Activated T-cell treated with anti-CD3 and anti-CD28 coated beads for 48 hours (primary cell): ENCODE results near the gene TUBB.
A peak's percentile ranks its signal among the peaks of the same experiment; 100 is the strongest.

Experiments used
- DNase-seq: peaks from one replicate; pipeline ENCODE4 v3.0.0-alpha.2; 2020; ENCODE audit warnings: low read depth

Gene TUBB

DNA sequence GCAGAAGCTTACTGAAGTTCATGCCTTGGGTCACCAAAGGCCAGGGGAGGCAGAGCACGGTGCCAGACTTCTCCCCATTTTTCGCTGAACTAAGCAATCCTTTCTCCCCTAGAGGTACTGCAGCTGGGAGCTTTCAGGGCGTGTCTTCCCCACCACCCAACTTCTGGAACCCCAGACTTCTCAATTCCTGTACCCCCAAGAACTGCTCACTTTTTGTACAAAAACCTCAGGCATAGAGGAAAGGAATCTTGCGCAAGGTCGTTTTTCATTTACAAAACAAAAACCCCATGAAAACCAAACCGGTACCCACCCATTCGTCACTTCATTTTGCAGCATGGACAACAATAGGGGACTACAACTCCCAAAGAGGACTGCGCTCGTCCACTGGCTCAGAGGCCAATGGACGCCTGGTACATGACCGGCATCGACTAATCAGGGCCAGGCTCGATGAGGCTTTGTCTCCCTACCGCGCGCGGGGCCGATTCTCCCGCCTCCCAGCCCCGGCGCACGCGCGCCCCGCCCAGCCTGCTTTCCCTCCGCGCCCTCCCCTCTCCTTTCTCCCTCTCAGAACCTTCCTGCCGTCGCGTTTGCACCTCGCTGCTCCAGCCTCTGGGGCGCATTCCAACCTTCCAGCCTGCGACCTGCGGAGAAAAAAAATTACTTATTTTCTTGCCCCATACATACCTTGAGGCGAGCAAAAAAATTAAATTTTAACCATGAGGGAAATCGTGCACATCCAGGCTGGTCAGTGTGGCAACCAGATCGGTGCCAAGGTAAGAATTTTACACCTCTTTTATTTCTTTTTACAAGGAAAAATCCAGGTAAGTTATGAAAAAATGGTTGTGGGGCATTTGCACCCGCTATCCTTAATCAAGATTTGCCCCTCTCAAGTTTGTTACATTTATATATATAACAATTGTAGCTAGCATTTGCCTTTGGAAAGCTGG, at the start of gene TUBB:
Gene TUBB (plus strand): TSS at position 562 of the 947 bp plus-strand sequence. CDS start 155 bp downstream, at position 717.
- DNase-seq = peak; percentile 95

GRCh38 chr6:30670760-30671527, 49.2 kb upstream of the TUBB start:
- no peak for DNase-seq

DNA sequence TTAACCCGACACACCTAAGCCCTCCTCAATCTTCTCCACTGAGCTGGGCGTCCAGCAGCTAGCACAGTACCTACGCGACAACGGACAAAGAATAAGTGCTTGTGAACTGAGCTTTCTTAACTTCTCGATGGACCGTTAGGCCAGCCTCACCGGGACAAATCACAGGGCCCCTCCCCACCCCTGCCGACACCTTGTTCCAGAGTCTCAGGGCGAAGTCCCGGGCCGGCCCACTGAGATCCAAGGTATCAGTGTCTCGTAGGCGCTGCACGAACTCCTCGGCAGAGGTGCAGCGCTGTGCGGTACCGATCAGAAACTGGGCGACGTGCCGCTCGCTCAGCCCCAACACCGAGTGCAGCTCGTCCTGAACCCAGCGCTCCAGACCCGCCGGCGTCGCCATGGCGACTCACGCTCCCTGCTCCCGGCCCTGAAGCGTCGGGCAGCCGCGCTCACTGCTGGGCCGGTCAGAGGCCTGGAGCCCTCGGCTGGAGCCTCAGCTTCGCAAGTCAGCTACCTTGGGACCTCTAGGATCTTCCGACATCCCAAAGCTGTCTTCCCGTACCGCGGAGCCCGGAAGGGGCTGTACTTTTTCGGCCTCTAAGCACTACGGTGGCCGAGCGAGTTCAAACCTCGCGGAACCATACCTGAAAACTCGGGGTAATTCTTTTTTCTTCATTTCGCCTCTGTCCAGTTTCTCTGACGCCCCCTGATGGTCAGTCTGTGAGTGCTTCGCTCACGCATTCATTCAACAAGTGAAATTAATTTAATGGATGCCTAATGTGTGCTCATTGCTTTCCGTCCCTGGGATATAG, 47.5 kb upstream of the TUBB start, which contains the start of gene DHX16:
Gene DHX16 (minus strand): TSS at position 562 of the 809 bp plus-strand sequence. CDS start 165 bp downstream, at position 397.
- DNase-seq = peak; percentile 84

- no peak for DNase-seq
These were observed 43.4 kb upstream of the TUBB start for GRCh38 chr6:30676660-30677285.

DNA sequence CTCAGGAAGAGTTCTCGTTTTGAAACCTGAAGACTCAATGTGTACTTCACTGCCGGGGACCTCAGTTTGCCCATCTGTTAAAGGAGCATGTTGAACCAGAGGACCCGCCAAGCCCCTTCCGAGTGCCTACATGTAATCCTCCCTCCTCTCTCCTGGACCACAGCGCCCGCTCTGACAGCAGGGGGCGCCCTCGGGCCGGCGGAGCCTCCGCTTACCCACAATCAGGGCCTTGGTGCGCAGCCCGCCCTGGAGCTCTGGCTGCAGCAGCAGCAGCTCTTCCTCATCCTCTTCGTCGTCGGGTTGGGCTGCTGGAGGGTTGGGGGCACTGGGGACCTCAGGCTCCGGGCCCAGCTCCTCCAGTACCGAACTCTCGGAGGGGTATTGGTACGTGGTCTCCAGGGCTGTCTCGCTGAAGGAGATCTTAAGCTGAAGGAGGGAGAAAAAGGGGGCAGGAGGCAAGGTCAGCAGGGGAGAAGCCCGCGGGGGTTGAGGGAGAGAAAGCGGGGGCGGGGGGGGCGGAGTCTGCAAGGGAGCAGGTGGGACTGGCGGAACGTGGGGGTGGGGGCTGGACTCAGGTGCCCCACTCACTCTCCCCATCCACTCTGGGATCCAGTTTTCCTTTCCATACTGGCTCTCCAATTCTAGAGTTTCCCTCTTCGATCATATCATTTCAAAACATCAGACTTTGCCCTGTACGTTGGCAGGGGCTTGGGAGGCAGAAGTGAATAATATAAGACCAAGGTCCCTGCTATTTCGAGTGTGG, 41.0 kb upstream of the TUBB start:
- DNase-seq = peak; percentile 90

DNA sequence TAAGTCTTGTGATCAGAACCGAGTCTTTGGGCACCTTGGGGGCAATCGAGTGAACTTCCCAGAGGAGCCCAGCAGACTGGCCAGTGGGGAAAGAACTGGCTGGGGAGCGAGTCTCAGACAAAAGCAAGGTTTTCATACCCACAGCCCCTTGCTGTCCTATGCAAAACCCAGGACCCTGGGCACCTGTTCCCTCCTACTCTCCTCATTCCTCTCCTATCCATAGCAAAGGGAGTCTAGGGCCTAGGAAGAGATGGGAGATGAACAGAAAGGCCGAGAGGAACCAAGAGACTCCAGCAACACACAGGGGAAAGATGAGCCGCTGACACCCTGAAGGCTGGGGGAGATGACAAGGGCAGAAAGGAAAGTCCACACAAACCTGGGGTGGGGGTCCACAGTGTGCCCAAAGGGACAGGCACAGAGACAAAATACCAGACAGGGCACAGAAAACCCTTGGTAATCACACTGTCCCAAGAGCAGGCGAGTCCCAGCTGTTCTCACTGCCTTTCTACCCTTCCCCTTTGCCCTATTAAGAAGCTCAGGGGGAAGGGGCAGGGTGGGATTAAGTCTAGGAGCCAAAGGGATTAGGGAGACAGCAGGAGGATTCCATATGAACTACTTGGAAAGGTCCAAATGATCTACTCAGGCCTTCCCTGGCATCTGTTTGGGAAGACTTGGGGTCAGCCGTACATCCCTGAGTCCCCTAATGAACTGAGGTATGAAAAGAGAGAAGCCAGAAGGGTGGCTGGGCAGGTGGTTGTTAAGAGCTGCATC, 40.2 kb upstream of the TUBB start:
- no peak for DNase-seq

DNA sequence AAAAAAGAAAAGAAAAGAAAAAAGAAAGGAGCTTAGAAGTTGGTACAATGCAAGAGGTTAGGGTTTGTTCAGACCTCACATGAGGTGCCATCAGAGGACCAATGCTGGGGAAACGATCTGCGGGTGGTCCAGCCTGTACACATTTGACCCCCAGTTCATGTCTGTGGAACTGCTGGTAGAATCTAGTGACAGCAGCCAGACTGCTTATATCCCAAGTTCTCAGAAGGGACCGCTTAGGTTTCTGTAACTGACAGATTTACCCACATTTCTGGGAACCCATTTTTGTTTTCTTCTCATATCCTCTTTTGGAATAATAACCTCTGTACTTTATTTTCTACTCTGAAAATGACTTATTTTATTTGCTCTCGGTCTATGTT, 38.4 kb upstream of the TUBB start:
- no peak for DNase-seq

DNA sequence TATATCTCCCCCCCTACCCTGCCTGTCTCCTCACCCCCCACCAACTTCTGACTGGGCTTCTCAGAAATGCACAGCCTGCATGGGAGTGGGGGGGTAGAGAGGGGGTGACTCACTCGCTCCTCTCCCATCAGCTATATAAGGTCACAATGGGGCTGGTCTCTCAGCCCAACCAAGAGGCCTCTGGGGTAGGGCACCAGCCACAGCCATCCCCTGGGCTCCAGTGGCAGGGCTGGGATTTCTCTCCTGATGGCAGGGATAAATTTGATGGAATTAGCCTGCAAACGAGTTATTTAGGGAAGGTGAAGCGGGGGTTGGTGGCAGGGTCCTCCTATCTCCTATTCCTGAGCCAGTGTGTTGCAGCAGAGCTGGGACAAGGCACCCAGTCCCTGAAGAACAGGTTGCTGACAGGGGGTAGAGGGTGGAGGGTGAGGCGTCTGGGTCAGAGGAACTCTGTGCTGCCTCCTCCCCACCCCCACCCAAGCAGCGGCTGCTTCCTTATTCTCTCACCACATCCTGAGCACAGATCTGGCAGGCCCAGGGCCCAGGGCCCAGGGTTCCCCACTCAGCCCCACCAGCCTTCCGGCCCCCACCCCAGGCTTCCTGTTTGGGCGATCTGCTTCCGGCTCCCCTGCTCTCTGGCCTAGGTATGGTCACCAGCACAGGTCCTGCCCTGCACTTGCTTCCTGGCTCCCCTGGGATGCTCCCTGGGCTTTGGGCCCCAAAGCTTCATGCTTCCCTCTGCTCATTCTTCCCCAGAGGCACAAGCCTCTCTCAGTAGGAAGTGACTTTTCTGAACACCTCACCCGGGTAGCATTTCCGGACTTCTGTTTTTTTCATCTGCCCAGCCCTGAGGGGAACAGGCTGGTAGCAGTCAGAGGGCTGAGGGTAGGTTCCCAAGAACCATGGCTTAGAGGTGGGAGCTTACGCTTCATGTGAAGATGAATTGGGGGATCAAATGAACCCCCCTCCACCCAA, 37.7 kb upstream of the TUBB start:
- peak; percentile 81 for DNase-seq

- no peak for DNase-seq
These were observed 36.8 kb upstream of the TUBB start for GRCh38 chr6:30683183-30683979.

DNA sequence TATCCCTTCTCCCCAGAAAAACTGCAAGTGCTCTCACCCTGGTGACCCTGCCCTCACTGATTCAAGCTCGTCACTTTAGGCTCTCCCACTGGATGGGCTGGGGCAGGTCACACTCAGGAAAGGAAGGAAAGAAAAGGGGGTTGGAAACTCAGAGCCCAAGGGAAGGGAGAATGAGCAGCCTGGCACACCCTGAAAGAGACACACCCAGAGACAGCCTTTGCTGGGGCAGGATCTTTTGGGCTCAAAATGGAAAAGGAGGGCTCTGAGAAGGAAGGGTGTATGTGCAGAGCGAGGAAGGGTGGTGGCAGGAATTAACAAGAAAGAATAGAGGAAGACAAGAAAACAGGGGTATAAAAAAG, 36.2 kb upstream of the TUBB start:
- DNase-seq = no peak

DNA sequence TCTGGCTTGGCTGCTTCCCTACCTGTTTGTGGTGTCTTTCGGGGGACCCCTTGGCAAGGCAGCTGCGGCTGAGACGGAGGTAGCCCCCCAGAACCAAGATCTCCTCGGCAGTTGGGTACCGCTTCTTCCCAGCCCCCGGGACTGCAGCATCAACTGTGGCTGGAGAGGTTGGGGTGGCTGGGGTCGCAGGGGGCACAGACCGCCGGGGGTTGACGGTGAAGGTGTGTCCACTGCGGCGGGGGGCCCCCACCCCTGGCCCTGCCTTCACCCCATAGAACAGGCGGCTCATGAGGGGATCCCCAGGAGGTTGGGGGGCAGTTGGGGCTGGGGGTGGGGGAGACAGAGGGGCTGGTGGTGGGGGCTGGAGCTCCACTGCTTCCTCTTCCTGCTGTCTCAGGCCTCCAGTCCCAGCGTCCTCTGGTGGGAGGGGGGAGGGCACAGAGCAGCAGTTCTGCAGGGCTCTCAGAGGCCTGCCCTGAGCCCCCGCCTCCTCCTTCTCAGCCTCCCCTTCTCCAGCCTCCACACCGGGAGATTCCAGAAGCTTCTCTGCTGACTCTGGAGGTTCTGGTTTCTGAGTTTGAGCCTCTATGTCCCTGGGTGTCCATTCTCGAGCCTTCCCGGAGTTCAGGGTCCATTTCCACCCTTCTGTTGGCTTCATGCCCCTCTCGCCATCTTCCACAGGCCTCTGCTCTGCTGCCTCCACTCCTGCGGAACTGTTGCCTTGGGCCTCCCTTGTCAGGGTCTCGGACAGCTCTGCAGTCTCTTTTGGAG, 35.6 kb upstream of the TUBB start:
- DNase-seq = peak; percentile 49

DNA sequence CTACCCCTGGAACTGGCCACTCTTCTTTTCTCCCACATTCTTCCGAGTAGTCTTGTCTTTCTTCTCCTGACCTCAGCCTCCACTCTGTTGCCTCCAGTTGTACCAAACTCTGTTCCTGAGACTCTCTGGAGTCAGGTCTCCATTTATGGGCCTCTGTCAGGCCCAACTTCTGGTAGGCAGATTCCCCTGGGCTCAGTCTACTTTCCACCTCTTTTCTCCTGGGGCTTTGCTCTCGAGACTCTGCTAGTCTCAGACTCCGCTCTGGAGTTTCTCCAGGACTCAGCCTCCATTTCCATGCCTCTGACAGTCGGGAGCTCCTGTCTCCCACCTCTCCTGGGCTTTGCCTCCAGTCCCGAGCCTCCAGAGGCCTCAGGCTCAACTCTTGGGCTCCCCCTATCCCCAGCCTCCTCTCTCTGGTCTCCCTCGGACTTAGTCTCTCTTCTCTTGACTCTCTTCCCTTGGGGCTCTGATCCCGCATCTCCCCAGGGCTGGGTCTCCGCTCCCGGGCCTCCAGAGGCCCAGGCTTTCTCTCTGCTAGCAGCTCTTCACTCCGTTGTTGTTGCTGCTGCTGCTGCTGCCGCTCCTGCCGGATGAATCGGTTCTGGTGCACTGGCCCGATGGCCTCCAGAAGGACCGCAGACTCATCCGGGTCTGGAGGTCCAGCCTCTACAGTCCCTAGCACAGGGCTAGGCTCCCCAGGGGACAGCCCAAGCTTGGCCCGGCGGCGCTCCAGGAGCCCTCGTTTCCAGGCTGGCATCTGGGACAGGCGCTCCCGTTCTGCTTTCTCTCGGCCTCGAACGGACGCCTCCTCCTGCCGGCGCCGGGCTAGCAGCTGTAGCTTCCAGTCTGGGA, 34.8 kb upstream of the TUBB start:
- no peak for DNase-seq

DNA sequence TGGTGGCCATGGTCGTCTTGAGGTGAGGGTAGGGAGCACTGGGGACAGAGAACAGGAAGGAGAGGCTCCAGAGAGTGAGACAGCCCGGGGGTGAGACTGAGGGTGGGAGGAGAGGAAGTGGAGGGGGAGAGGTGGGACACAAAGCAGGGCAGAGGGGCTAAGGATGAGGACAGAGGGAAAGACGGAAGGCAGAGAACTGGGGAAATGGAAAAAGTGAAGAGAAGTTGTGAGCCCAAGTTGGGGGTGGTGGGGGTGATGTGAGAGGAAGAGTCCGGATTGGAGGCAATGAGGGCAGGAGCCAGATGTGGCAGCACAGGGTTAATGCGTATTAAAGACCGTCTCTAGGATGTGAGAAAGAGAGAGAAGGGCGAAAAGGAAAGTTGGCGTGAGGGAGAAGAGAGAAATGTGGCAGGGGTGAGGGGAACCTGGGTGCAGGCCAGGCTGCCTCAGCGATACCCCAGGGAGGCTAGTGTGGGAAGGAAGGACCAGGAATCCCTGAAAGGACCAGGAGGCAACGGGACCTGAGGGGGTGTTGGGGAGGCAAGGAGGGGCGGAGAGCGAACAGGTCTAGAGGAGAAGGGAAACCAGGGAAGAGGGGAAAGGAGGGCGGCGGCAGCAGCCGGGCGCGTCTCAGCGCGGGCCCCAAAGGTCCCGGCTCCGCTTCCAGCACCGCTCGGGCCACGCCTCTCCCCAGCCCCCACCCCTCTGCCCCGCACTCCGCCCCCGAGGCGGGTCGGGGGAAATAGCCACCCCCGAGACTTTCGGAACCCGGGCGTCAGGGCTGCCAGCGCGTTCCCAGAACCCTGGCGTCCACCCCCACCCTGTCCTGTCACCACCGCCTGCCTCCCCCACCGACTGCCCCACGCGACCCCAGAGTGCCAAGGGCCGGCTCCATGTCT, 33.9 kb upstream of the TUBB start, which contains the start of gene PPP1R18:
Gene PPP1R18 (minus strand): TSS at position 637 of the 899 bp plus-strand sequence. CDS start 627 bp downstream, at position 10.
- peak; percentile 86 for DNase-seq

DNA sequence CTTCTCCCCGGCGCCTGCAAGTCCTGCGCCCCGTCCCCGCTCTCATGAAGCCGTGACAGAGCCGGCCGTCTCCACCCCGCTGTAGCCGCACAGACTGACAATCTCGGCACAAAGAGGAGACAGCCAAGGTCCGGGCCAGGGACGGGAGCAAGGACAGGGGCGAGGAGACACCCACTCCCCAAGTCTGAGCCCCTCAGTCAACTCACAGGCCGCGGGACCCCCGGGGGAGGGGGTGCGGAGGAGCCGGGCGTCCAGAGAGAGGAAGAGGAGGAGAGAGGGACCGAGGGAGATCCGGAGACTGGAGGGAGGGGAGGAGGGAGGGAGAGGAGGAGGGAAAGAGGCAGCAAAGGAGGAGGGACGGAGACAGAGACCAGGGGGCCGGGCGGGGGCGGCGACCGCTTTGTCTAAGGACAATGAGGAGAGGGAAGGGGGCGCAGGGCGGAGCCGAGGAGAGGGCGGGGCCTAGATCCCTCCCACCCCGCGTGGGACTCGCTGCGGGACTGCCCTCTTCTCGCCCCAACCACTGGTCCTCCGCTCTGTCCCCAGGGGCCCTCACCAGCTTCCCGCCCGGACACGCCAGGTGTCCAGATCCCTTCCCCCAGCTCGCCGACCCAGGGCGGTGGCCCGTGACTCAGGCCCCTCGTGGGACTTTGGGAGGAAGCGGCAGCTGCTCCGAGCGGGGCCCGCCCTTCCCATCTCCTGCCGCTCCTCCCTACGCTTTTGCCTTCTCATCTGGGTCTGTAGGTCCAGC, 33.1 kb upstream of the TUBB start:
- DNase-seq = peak; percentile 83
